Endothelial cell of umbilical vein (primary cell): Measurements from ENCODE around the gene RPL23.

Source experiments
- EZH2 ChIP-seq: IDR thresholded peaks from 2 replicates; pipeline ENCODE4 v1.6.1; 2012; ENCODE audit warnings: borderline replicate concordance, low read depth, mild to moderate bottlenecking, moderate library complexity, low read length, inconsistent platforms; ENCODE audit not compliant: severe bottlenecking
- FOS ChIP-seq: IDR thresholded peaks from 2 replicates; pipeline ENCODE4 v1.6.1; 2011; ENCODE audit warnings: mild to moderate bottlenecking, low read length, moderate library complexity, borderline replicate concordance; ENCODE audit not compliant: insufficient read depth
- GATA2 ChIP-seq: IDR thresholded peaks from 2 replicates; pipeline ENCODE4 v1.7.0; 2011; ENCODE audit warnings: low read depth, mild to moderate bottlenecking, moderate library complexity, mixed read lengths, low read length; ENCODE audit not compliant: insufficient read length, insufficient read depth
- JUN ChIP-seq: IDR thresholded peaks from 2 replicates; pipeline ENCODE4 v1.6.1; 2011; ENCODE audit warnings: borderline replicate concordance, low read depth; ENCODE audit not compliant: insufficient read length, insufficient read depth
- MAX ChIP-seq: IDR thresholded peaks from 2 replicates; pipeline ENCODE4 v1.6.1; 2011; ENCODE audit not compliant: insufficient read depth, insufficient read length
- MYC ChIP-seq: IDR thresholded peaks from one replicate; pipeline ENCODE4 v1.6.1; 2011; ENCODE audit warnings: mild to moderate bottlenecking, low read depth, low read length
- POLR2A ChIP-seq: IDR thresholded peaks from 2 replicates; pipeline ENCODE4 v1.6.1; 2012; ENCODE audit warnings: low read depth, mild to moderate bottlenecking, control low read depth, low read length
- POLR2AphosphoS5 ChIP-seq: IDR thresholded peaks from 2 replicates; pipeline ENCODE4 v1.6.1; 2012; ENCODE audit warnings: low read depth, mild to moderate bottlenecking, control low read depth, low read length, moderate library complexity; ENCODE audit not compliant: insufficient read depth
- TF ChIP-seq, protein P1 (sequence below), 2 donors: IDR thresholded peaks; 1 replicate in 1 of 2; 2 replicates in 1 of 2; pipeline ENCODE4 v1.5.1; 2011; ENCODE audit warnings: low read length in 2 of 2, mild to moderate bottlenecking in 2 of 2, moderate library complexity in 2 of 2, control low read depth in 1 of 2, inconsistent platforms in 1 of 2, low read depth in 1 of 2; ENCODE audit not compliant: insufficient read depth in 1 of 2; ENCODE audit errors: extremely low read depth in 1 of 2

DNA sequence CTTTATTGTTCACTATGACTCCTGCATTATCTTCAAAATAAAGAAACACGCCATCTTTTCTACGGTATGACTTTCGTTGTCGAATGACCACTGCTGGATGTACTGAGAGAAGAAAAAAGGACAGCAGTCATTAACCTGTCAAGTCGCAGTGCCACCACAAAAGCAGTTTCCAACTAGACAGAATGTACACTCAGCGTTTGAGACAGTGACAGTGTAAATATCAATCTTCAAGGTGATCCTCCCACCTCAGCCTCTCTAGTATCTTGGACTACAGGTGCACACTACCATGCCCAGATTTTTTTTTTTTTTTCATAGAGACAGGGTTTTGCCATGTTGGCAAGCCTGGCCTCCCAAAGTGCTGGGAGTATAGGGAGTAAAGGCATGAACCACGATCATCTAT, 3.1 kb downstream of the RPL23 start:
- peak; percentile 8 for TF ChIP-seq POLR2A
- TF ChIP-seq, protein P1, sequence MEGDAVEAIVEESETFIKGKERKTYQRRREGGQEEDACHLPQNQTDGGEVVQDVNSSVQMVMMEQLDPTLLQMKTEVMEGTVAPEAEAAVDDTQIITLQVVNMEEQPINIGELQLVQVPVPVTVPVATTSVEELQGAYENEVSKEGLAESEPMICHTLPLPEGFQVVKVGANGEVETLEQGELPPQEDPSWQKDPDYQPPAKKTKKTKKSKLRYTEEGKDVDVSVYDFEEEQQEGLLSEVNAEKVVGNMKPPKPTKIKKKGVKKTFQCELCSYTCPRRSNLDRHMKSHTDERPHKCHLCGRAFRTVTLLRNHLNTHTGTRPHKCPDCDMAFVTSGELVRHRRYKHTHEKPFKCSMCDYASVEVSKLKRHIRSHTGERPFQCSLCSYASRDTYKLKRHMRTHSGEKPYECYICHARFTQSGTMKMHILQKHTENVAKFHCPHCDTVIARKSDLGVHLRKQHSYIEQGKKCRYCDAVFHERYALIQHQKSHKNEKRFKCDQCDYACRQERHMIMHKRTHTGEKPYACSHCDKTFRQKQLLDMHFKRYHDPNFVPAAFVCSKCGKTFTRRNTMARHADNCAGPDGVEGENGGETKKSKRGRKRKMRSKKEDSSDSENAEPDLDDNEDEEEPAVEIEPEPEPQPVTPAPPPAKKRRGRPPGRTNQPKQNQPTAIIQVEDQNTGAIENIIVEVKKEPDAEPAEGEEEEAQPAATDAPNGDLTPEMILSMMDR (IDR thresholded peaks at IDR 0.05; ENCODE audit: extremely low read depth in 1 of 2, insufficient read depth in 1 of 2, low read depth in 1 of 2, low read length in 2 of 2) = no peak
- TF ChIP-seq POLR2AphosphoS5 = no peak
- no peak for TF ChIP-seq MYC
- no peak for TF ChIP-seq EZH2
- no peak for TF ChIP-seq MAX
- TF ChIP-seq JUN = no peak
- TF ChIP-seq FOS = no peak
- TF ChIP-seq GATA2 = no peak
